ENCODE results near the gene GCM1.
"Not testable (repeated sequence)": the region's sequence is repeated elsewhere in the genome, so short reads cannot be mapped to it uniquely, and the experiment has no call there.

Gene GCM1

GRCh38 chr6:53148684-53149083, at the start of gene GCM1:
Gene GCM1 (minus strand): TSS chr6:53148841. CDS start chr6:53145632, 3,209 bp downstream.
- no peak for DNase-seq

GRCh38 chr6:53197553-53197952, 48.9 kb upstream of the GCM1 start:
- DNase-seq, result no peak

- no peak for DNase-seq
Measured at GRCh38 chr6:53195048-53195447, 46.4 kb upstream of the GCM1 start.

GRCh38 chr6:53192682-53193188, 44.1 kb upstream of the GCM1 start:
- no peak for DNase-seq

GRCh38 chr6:53189554-53189953, 40.9 kb upstream of the GCM1 start:
- no peak for DNase-seq

GRCh38 chr6:53188833-53189232, 40.2 kb upstream of the GCM1 start:
- no peak for DNase-seq

- no peak for DNase-seq
Measured at GRCh38 chr6:53180678-53181077, 32.0 kb upstream of the GCM1 start.

- peak; percentile 53 for DNase-seq
Measured at GRCh38 chr6:53179961-53180651, 31.5 kb upstream of the GCM1 start.

- no peak for DNase-seq
Measured at GRCh38 chr6:53178837-53179432, 30.3 kb upstream of the GCM1 start.

GRCh38 chr6:53175027-53175426, 26.4 kb upstream of the GCM1 start:
- no peak for DNase-seq

- DNase-seq, result no peak
Measured at GRCh38 chr6:53172468-53172803, 23.8 kb upstream of the GCM1 start.

GRCh38 chr6:53171605-53172467, 23.2 kb upstream of the GCM1 start:
- DNase-seq, result peak; percentile 25

- no peak for DNase-seq
Measured at GRCh38 chr6:53168516-53169267, 20.1 kb upstream of the GCM1 start.

- DNase-seq, result no peak
Measured at GRCh38 chr6:53165293-53165692, 16.7 kb upstream of the GCM1 start.

- no peak for DNase-seq
Measured at GRCh38 chr6:53162606-53163005, 14.0 kb upstream of the GCM1 start.

- DNase-seq, result no peak
Measured at GRCh38 chr6:53161481-53162009, 12.9 kb upstream of the GCM1 start.

GRCh38 chr6:53159558-53159957, 10.9 kb upstream of the GCM1 start:
- no peak for DNase-seq

- not testable (repeated sequence) for DNase-seq
Measured at GRCh38 chr6:53158076-53158475, 9.4 kb upstream of the GCM1 start.

- not testable (repeated sequence) for DNase-seq
Measured at GRCh38 chr6:53155279-53155678, 6.6 kb upstream of the GCM1 start.

- DNase-seq, result no peak
Measured at GRCh38 chr6:53154794-53155193, 6.2 kb upstream of the GCM1 start.

GRCh38 chr6:53154071-53154470, 5.4 kb upstream of the GCM1 start:
- no peak for DNase-seq

GRCh38 chr6:53152576-53152975, 3.9 kb upstream of the GCM1 start:
- no peak for DNase-seq

- DNase-seq, result no peak
Measured at GRCh38 chr6:53151676-53152075, 3.0 kb upstream of the GCM1 start.
